Fibroblast of mammary gland (primary cell): ENCODE results near the gene METTL21C.

Experiments
- DNase-seq: peaks from one replicate; pipeline ENCODE4 v3.0.0-alpha.2; 2010; ENCODE audit warnings: low read depth
- H3K4me3 ChIP-seq: 2 replicates; pipeline ENCODE4 v1.5.1; 2011; ENCODE audit warnings: low read depth, mild to moderate bottlenecking, low read length, moderate library complexity; ENCODE audit not compliant: control insufficient read depth
- TF ChIP-seq, protein P1 (sequence below): conservative IDR thresholded peaks from 2 replicates; pipeline ENCODE4 v1.5.1; 2011; ENCODE audit warnings: low read depth, low read length, inconsistent platforms; ENCODE audit not compliant: control insufficient read depth, insufficient read depth

METTL21C gene

DNA sequence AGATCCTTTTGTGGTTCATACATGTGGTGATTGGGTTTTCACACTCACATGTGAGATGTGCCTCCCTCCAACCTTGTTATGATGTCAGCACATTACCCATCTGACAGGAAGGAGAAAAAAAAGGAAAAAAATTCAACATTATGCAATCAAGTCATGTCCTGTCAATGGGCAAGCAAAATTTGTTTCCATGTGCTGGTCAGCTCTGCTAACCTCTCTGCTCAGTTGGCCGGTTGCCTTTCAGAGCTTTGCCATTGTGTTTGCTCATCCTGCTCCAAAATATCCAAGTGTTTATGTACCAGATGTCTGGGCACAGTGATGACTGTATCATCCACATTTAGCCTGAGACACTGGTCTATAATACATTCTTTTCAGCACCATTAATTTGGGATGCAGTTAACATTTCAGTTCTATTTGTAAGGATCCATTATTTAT, 27.0 kb upstream of the METTL21C start:
- TF ChIP-seq, protein P1, sequence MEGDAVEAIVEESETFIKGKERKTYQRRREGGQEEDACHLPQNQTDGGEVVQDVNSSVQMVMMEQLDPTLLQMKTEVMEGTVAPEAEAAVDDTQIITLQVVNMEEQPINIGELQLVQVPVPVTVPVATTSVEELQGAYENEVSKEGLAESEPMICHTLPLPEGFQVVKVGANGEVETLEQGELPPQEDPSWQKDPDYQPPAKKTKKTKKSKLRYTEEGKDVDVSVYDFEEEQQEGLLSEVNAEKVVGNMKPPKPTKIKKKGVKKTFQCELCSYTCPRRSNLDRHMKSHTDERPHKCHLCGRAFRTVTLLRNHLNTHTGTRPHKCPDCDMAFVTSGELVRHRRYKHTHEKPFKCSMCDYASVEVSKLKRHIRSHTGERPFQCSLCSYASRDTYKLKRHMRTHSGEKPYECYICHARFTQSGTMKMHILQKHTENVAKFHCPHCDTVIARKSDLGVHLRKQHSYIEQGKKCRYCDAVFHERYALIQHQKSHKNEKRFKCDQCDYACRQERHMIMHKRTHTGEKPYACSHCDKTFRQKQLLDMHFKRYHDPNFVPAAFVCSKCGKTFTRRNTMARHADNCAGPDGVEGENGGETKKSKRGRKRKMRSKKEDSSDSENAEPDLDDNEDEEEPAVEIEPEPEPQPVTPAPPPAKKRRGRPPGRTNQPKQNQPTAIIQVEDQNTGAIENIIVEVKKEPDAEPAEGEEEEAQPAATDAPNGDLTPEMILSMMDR, result no peak
- no peak overlapping the region for H3K4me3 ChIP-seq
- DNase-seq, result peak; percentile 95

- H3K4me3 ChIP-seq, result no peak overlapping the region
- TF ChIP-seq, protein P1, result no peak
- no peak for DNase-seq
Measured at GRCh38 chr13:102718746-102719145, 23.9 kb upstream of the METTL21C start.

GRCh38 chr13:102715447-102715846, 20.6 kb upstream of the METTL21C start:
- DNase-seq, result no peak
- H3K4me3 ChIP-seq, result no peak overlapping the region
- TF ChIP-seq, protein P1, result no peak

DNA sequence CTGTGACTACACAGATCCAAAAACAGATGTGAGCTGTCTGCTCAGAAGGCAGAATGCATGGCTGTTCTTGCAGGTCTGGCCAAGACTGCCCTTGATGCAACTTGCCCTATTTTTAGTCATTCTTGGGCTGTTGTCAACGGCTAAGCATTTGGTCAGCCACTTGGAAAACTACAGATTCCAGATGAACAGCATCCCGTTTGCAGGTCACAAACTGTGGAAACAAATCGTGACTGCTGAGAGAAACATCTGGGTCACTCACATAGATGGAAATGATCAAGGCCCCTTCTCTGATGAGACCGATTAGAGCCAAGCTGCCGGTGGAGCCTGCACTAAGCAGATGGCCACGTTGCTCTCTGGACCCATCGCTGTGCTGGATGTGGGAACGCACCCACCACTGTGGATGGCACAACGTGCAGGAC, 15.4 kb upstream of the METTL21C start:
- no peak overlapping the region for H3K4me3 ChIP-seq
- DNase-seq, result peak; percentile 70
- TF ChIP-seq, protein P1, result no peak

GRCh38 chr13:102709536-102709935, 14.7 kb upstream of the METTL21C start:
- DNase-seq, result no peak
- H3K4me3 ChIP-seq, result no peak overlapping the region
- TF ChIP-seq, protein P1, result no peak

- TF ChIP-seq, protein P1, result no peak
- no peak for DNase-seq
- H3K4me3 ChIP-seq, result no peak overlapping the region
Measured at GRCh38 chr13:102708991-102709390, 14.1 kb upstream of the METTL21C start.

DNA sequence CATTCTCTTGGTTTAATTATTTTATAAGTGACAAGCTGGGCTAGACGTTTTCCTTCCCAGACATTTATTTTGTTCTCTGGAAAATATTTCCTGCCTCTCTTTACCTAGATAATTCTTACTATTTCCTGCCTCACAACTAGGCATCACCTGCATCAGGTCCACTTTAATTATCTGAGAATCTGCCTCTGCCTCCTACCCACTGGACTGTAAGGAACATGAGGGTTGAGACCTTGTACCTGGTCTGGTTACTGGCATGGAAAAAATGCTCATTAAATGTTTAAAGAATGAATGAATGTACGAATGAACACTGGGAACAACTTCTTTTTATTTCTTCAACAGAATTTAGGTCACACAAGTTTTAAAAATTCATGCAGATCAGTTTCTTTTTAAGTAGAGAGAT, 13.4 kb upstream of the METTL21C start:
- TF ChIP-seq, protein P1, result no peak
- DNase-seq, result no peak
- no peak overlapping the region for H3K4me3 ChIP-seq
